ENCODE data around the gene CHRNA3. TPM values are rescaled to one million over a fixed set of nuclear protein-coding genes. Genes with fewer than 3 reads are reported as not detected.

The CHRNA3 gene
- total and polyA plus RNA-seq, 3 donors from 2014 or later, result 3.1 to 5.7 (median 4.5) TPM

DNA sequence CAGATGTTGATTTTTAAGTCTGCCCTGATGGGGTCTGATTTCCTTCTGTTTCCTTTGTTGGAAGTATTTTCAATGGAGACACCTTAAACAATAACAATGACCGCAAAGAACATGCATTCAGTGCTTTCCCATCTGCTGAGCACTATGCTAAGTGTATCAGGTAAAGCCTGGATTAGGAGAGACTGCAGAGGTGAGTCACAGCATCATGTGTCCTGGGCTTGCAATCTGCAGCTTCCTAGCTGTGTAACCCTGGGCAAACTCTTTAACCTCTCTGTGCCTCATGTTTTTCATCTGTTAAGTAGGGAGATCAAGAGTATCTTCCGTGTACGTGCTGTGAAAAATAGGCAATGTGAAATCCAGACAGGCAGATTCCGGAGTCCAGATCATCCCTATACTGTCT, 33.5 kb upstream of the CHRNA3 start:
- WGBS, 2 donors, result 93 to 94% methylated on average over 4 of the region's 4 CpGs
- intact Hi-C loops (cut with DNase I; ENCODE audit: low total_unique reads), result no loop called here
- DNase-seq, result no peak
- Histone ChIP-seq H3K27ac (no peak overlapping the region), H3K36me3 (ENCODE audit: low read depth, missing control alignments) (no peaks in the 10 kb centered on the region), H3K4me1 (no peaks in the 10 kb centered on the region), H3K27me3 (no peaks in the 10 kb centered on the region), H3K9me3 (no peaks in the 10 kb centered on the region), H3K4me3 (no peak overlapping the region)
- TF ChIP-seq, protein P1, sequence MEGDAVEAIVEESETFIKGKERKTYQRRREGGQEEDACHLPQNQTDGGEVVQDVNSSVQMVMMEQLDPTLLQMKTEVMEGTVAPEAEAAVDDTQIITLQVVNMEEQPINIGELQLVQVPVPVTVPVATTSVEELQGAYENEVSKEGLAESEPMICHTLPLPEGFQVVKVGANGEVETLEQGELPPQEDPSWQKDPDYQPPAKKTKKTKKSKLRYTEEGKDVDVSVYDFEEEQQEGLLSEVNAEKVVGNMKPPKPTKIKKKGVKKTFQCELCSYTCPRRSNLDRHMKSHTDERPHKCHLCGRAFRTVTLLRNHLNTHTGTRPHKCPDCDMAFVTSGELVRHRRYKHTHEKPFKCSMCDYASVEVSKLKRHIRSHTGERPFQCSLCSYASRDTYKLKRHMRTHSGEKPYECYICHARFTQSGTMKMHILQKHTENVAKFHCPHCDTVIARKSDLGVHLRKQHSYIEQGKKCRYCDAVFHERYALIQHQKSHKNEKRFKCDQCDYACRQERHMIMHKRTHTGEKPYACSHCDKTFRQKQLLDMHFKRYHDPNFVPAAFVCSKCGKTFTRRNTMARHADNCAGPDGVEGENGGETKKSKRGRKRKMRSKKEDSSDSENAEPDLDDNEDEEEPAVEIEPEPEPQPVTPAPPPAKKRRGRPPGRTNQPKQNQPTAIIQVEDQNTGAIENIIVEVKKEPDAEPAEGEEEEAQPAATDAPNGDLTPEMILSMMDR (IDR thresholded peaks at IDR 0.05), result no peak
- no peak for TF ChIP-seq POLR2A (IDR thresholded peaks at IDR 0.05)

DNA sequence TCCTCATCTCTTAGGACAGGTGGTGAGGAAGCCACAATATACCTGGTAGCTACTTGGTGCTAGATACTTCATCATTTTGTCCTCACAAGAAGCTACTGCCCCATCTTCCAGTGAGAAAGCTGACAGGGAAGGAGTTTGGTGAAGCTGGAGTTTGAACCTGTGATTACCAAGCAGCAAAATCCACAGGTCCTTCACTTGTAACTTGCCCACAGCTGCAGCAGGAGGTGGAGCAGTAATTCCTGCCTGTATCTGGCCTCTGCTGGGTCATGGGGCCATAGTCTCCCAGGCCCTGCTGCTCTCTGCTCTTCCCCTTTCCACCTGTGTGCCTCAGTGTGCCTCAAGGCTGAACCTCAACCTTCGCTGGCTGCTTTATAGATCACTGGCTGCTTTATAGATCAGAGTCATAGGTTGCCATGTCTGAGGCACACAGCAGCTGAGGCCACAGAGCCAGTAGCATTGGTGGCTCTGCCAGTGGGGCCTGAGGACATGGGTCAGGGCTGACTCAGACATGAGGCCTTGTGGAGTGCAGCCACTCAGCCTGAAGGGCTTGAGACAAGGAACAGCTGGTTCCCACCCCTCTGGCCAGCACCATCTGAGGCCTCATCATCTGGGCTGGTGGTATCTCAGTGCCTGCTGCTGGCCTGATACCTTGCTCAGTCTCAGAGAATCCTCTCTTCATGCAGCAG, 31.3 kb upstream of the CHRNA3 start:
- Histone ChIP-seq H3K27ac (no peak overlapping the region), H3K4me3 (no peak overlapping the region), H3K36me3 (ENCODE audit: low read depth, missing control alignments) (no peaks in the 10 kb centered on the region), H3K27me3 (no peaks in the 10 kb centered on the region), H3K4me1 (no peaks in the 10 kb centered on the region), H3K9me3 (no peaks in the 10 kb centered on the region)
- TF ChIP-seq, protein P1 (IDR thresholded peaks at IDR 0.05), result no peak
- TF ChIP-seq POLR2A (IDR thresholded peaks at IDR 0.05), result no peak
- WGBS, 2 donors, result 87 to 100% methylated on average over 1 of the region's 1 CpG
- intact Hi-C loops (cut with DNase I; ENCODE audit: low total_unique reads), result no loop called here
- no peak for DNase-seq

DNA sequence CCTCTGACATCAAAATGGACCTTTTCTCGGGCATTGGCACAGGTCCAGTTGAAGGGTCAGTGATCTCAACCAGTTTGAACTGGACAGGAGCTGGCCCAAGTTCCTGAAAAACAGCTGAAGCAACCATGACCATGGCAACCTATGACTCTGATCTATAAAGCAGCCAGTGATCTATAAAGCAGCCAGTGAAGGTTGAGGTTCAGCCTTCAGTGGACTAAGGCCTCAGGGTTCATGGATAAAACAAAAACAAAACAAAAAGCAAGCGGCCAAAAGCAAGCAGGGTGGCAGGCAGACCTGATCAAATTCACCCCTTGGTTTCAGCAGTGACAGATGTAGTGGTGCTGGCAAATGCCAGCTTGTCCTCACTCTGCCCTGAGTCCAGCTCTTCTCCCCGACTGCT, 30.2 kb upstream of the CHRNA3 start:
- Histone ChIP-seq H3K9me3 (no peaks in the 10 kb centered on the region), H3K36me3 (ENCODE audit: low read depth, missing control alignments) (no peaks in the 10 kb centered on the region), H3K4me3 (no peak overlapping the region), H3K4me1 (no peaks in the 10 kb centered on the region), H3K27ac (no peak overlapping the region), H3K27me3 (no peaks in the 10 kb centered on the region)
- intact Hi-C loops (cut with DNase I; ENCODE audit: low total_unique reads), result no loop called here
- 59 to 71% methylated on average over 3 of the region's 3 CpGs for WGBS, 2 donors
- no peak for DNase-seq
- no peak for TF ChIP-seq POLR2A (IDR thresholded peaks at IDR 0.05)
- TF ChIP-seq, protein P1 (IDR thresholded peaks at IDR 0.05), result no peak

DNA sequence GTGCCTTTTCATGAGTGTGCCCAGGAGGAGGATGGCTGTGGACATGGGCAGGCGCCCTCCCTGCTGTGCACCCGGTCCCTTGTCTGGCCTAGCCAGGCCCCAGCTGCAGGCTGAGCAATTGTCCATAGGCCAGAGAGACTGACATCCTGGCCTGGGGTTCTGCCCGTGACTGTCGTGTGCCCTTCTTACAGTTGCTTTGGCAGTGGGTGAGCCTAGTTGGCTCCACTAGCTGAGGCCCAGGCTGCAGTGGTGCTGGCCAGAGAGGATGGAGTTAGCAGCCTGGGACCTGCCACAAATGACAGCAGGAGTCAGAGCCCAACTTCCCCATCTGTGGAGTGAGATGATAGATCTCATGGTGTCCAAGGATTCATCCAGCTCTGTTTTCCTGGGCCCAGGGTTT, 29.2 kb upstream of the CHRNA3 start:
- Histone ChIP-seq H3K4me3 (no peak overlapping the region), H3K27ac (no peak overlapping the region), H3K27me3 (no peaks in the 10 kb centered on the region), H3K9me3 (no peaks in the 10 kb centered on the region), H3K36me3 (ENCODE audit: low read depth, missing control alignments) (no peaks in the 10 kb centered on the region), H3K4me1 (no peaks in the 10 kb centered on the region)
- 81 to 95% methylated on average over 4 of the region's 4 CpGs for WGBS, 2 donors
- DNase-seq, result no peak
- no peak for TF ChIP-seq POLR2A (IDR thresholded peaks at IDR 0.05)
- TF ChIP-seq, protein P1 (IDR thresholded peaks at IDR 0.05), result no peak
- intact Hi-C loops (cut with DNase I; ENCODE audit: low total_unique reads), result no loop called here

DNA sequence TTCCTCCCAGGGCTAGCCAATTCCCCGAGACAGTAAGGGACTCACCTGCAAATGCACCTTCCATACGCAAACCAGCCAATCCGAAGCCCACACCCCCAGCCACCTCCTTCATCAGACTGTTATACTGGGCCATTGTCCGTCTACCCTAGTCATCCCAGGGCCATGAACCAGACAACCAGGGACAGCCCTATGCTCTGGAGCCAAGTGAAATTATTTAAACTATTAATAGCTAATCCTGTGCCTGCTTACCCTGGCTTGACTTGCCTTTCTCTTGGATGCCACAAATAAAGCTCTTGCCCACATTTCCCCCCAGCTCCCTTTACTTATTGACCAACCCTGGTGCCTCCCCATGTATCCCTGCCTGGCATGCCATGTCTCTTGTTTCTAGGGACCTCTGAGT, 24.2 kb upstream of the CHRNA3 start:
- intact Hi-C loops (cut with DNase I; ENCODE audit: low total_unique reads), result no loop called here
- no peak overlapping the region for H3K27ac ChIP-seq
- no peaks in the 10 kb centered on the region for H3K27me3 ChIP-seq
- no peak for DNase-seq
- H3K36me3 ChIP-seq (ENCODE audit: low read depth, missing control alignments), result no peaks in the 10 kb centered on the region
- H3K4me3 ChIP-seq, result no peak overlapping the region
- H3K4me1 ChIP-seq, result peaks cover 4% of the 10 kb centered on the region
- WGBS, 2 donors, result 88 to 95% methylated on average over 4 of the region's 4 CpGs
- TF ChIP-seq, protein P1 (IDR thresholded peaks at IDR 0.05), result no peak
- TF ChIP-seq POLR2A (IDR thresholded peaks at IDR 0.05), result no peak
- no peaks in the 10 kb centered on the region for H3K9me3 ChIP-seq
